Lung (tissue), 12 donors: Measurements from ENCODE around the gene LNX1. TPM values are rescaled to one million over a fixed set of nuclear protein-coding genes. Genes with fewer than 3 reads are reported as not detected.

Experiments used
- ATAC-seq: fragments of 200-7000 bp; cut with Tn5 transposase; one replicate; pipeline ENCODE4 v1.9.1; 2020; ENCODE audit warnings: moderate number of reproducible peaks; ENCODE audit not compliant: insufficient read depth, low FRiP score
- DNase-seq, 3 donors: peaks; one replicate each; pipeline ENCODE4 v3.0.0-alpha.2; 2013 to 2017
- H3K27ac ChIP-seq, 2 donors: one replicate each; pipeline ENCODE4 v1.5.1; 2013; ENCODE audit warnings: mild to moderate bottlenecking in 2 of 2, moderate library complexity in 2 of 2, control low read depth in 1 of 2, inconsistent platforms in 1 of 2, low read depth in 1 of 2, low read length in 1 of 2
- H3K27me3 ChIP-seq, 3 donors: one replicate each; pipeline ENCODE4 v1.5.1; 2013; ENCODE audit warnings: low read length in 2 of 3; ENCODE audit not compliant: control insufficient read depth in 3 of 3, insufficient read depth in 3 of 3
- H3K36me3 ChIP-seq, 4 donors: one replicate each; pipeline ENCODE4 v1.5.1; 2013; ENCODE audit warnings: low read length in 4 of 4, mild to moderate bottlenecking in 1 of 4, moderate library complexity in 1 of 4; ENCODE audit not compliant: control insufficient read depth in 4 of 4, insufficient read depth in 4 of 4
- H3K4me1 ChIP-seq, 5 donors: one replicate each; pipeline ENCODE4 v1.5.1; 2013; ENCODE audit warnings: low read length in 5 of 5, mild to moderate bottlenecking in 2 of 5, moderate library complexity in 1 of 5; ENCODE audit not compliant: control insufficient read depth in 5 of 5, insufficient read depth in 5 of 5
- H3K4me3 ChIP-seq: one replicate; pipeline ENCODE4 v1.5.1; 2013; ENCODE audit warnings: mild to moderate bottlenecking, control low read depth, moderate library complexity
- H3K9ac ChIP-seq, 2 donors: one replicate each; pipeline ENCODE4 v1.5.1; 2013; ENCODE audit warnings: low read length in 2 of 2, control low read depth in 1 of 2; ENCODE audit not compliant: insufficient read depth in 1 of 2
- H3K9me3 ChIP-seq, 4 donors: one replicate each; pipeline ENCODE4 v1.5.1; 2013; ENCODE audit warnings: low read length in 3 of 4, mild to moderate bottlenecking in 1 of 4, moderate library complexity in 1 of 4; ENCODE audit not compliant: control insufficient read depth in 4 of 4, insufficient read depth in 3 of 4
- CTCF ChIP-seq: IDR thresholded peaks from 2 replicates; pipeline ENCODE4 v1.5.1; 2012; ENCODE audit warnings: mild to moderate bottlenecking; ENCODE audit errors: control extremely low read depth, extremely low read depth
- WGBS, 2 donors: extraction: QIAGEN DNeasy Blood & Tissue Kit; methylation state at CpG; one replicate each; pipeline ENCODE4 v1.1.7; 2013; 5-methylcytosine and 5-hydroxymethylcytosine counted together
- polyA plus RNA-seq, 2 donors: library from polyadenylated mRNA; stranded (reverse); fragments of 200-250 nt; gene quantifications; one replicate each; pipeline ENCODE4 v1.2.1, GENCODE V29; 2013
- total RNA-seq, 2 donors: library from RNA; depleted of rRNA in 1 of 2; stranded (reverse); fragments of >200 nt in 1 of 2; gene quantifications; one replicate each; pipeline ENCODE4 v1.2.1, GENCODE V29; 2014 to 2021
- donor health status: control.
- donor health status: control.
- donor health status: Bipolar disorder and iron deficiency.
- donor health status: healthy.
- donor health status: DM: yes; HTN: yes; CAD: no.

LNX1 gene
- total and polyA plus RNA-seq, 4 donors, result 1.4 to 5.2 (median 3.2) TPM

DNA sequence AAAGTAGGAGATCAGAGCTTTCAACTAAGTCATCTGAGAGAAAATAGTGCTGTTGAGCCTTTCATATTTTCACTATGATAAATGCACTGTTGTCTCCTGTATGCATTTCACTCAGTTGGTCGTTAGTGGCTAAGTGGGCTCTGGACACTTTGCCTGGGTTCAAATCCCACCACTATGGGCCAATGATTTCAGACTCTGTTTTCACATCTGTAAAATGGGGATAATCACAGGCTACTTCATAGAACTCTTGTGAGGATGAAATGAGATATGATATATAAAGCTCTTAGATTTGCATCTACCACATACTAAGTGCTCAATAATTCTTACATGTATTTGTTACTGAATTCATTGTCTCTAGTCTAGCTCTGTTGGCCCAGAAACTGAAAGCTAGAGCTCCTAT, 16.8 kb downstream of the LNX1 start:
- no peak for ATAC-seq
- 92 to 94% methylated on average over 1 of the region's 1 CpG for WGBS, 2 donors

GRCh38 chr4:53573696-53574095, 17.6 kb downstream of the LNX1 start:
- Histone ChIP-seq H3K9me3 (no peaks in the 10 kb centered on the region), H3K27ac (no peak overlapping the region), H3K36me3 (no peaks in the 10 kb centered on the region), H3K27me3 (no peaks in the 10 kb centered on the region), H3K9ac (no peak overlapping the region), H3K4me3 (no peak overlapping the region), H3K4me1 (peaks cover 0 to 36% (median 10%) of the 10 kb centered on the region in 5 donors)
- ATAC-seq, result no peak
- no peak for TF ChIP-seq CTCF
- DNase-seq, result no peak
- 48 to 60% methylated on average over 3 of the region's 3 CpGs for WGBS, 2 donors

More for the DNA sequence above, 16.8 kb downstream of the LNX1 start:
- no peaks in the 10 kb centered on the region for H3K9me3 ChIP-seq
- H3K36me3 ChIP-seq, result peaks cover 0 to 3% (median 0%) of the 10 kb centered on the region in 4 donors
- H3K27ac ChIP-seq, result no peak overlapping the region
- TF ChIP-seq CTCF, result no peak
- no peak overlapping the region for H3K9ac ChIP-seq
- DNase-seq, result no peak
- H3K4me3 ChIP-seq, result no peak overlapping the region
- no peaks in the 10 kb centered on the region for H3K27me3 ChIP-seq
- peaks cover 2 to 44% (median 10%) of the 10 kb centered on the region in 5 donors for H3K4me1 ChIP-seq

GRCh38 chr4:53572600-53572994, 18.7 kb downstream of the LNX1 start:
- Histone ChIP-seq H3K36me3 (no peaks in the 10 kb centered on the region), H3K27me3 (no peaks in the 10 kb centered on the region), H3K4me3 (no peak overlapping the region), H3K27ac (no peak overlapping the region), H3K9ac (no peak overlapping the region), H3K4me1 (peaks cover 0 to 25% (median 10%) of the 10 kb centered on the region in 5 donors), H3K9me3 (no peaks in the 10 kb centered on the region)
- no peak for DNase-seq
- 78 to 89% methylated on average over 2 of the region's 2 CpGs for WGBS, 2 donors
- no peak for ATAC-seq
- TF ChIP-seq CTCF, result no peak

DNA sequence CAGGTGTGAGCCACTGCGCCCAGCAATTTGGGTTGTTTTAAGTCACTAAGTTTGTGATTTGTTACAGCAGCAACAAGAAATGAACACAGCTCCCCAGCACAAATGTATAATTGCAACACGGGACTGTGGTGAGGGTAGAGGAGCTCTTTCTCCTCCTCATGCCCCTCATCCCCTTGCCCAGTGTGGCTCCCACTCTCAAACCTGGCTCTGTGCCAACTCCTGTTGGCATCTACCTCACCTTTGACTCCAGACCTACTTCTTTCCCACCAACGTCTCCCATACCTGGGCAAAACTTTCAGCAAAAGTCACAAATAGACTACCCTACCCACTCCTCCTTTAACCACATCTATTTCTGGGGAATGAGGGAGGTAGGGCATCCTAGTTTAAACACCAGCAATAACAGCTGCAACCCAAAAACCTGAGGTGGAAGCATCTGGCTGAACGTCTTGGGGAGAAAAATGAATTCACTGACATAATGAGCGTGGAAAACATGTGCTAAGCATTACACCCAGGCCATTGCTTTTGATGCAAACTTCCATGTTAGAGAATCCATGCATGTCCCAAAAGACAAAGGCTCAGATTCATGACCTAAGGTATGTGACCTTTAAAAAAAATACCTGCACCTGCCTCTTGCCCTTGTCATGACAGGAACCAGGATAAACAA, 19.2 kb downstream of the LNX1 start:
- H3K27ac ChIP-seq, result no peak overlapping the region
- DNase-seq (no peak), ATAC-seq (no peak)
- H3K9me3 ChIP-seq, result no peaks in the 10 kb centered on the region
- no peak overlapping the region for H3K4me3 ChIP-seq
- H3K36me3 ChIP-seq, result no peaks in the 10 kb centered on the region
- 87 to 90% methylated on average over 5 of the region's 5 CpGs for WGBS, 2 donors
- H3K4me1 ChIP-seq, result peaks cover 0 to 20% (median 10%) of the 10 kb centered on the region in 5 donors
- no peak overlapping the region for H3K9ac ChIP-seq
- TF ChIP-seq CTCF, result no peak
- no peaks in the 10 kb centered on the region for H3K27me3 ChIP-seq
